HepG2 (cell line): ENCODE results near the gene BRAF. TPM values are rescaled to one million over a fixed set of nuclear protein-coding genes. Genes with fewer than 3 reads are reported as not detected.

ENCODE experiments used
- HMG20B ChIP-seq: conservative IDR thresholded peaks from 2 replicates; pipeline ENCODE4 v1.6.1; 2016; ENCODE audit warnings: missing genetic modification reagents, missing compliant biosample characterization
- HMGA1 ChIP-seq: sonication (generic); formaldehyde crosslinking; conservative IDR thresholded peaks from 2 replicates; pipeline ENCODE4 v1.4.0; 2020; ENCODE audit warnings: missing genetic modification reagents
- KDM1A ChIP-seq: IDR thresholded peaks from 2 replicates; pipeline ENCODE4 v1.6.1; 2016; ENCODE audit warnings: missing compliant biosample characterization
- KLF13 ChIP-seq: sonication (generic); formaldehyde crosslinking; IDR thresholded peaks from 2 replicates; pipeline ENCODE4 v1.4.0; 2020; ENCODE audit warnings: mild to moderate bottlenecking, missing genetic modification reagents
- SOX5 ChIP-seq: IDR thresholded peaks from 2 replicates; pipeline ENCODE4 v1.6.1; 2016; ENCODE audit warnings: borderline replicate concordance
- SP2 ChIP-seq: sonication (generic); formaldehyde crosslinking; IDR thresholded peaks from 2 replicates; pipeline ENCODE4 v1.5.1; 2020; ENCODE audit warnings: mild to moderate bottlenecking, missing genetic modification reagents
- TOPORS ChIP-seq: sonication (generic); formaldehyde crosslinking; IDR thresholded peaks from 2 replicates; pipeline ENCODE4 v1.8.0; 2023; ENCODE audit warnings: mild to moderate bottlenecking, missing genetic modification reagents
- ZBTB21 ChIP-seq: sonication (generic); formaldehyde crosslinking; IDR thresholded peaks from 2 replicates; pipeline ENCODE4 v1.4.0; 2020; ENCODE audit warnings: missing genetic modification reagents
- ZBTB42 ChIP-seq: sonication (generic); formaldehyde crosslinking; IDR thresholded peaks from 2 replicates; pipeline ENCODE4 v1.5.0; 2020; ENCODE audit warnings: mild to moderate bottlenecking, missing genetic modification reagents
- ZNF136 ChIP-seq: sonication (generic); formaldehyde crosslinking; IDR thresholded peaks from 2 replicates; pipeline ENCODE4 v1.8.1; 2022; ENCODE audit warnings: low read depth, mild to moderate bottlenecking, moderate library complexity, missing genetic modification reagents
- ZNF207 ChIP-seq: fragments of 450-650 bp; IDR thresholded peaks from 2 replicates; pipeline ENCODE4 v1.6.1; 2016; ENCODE audit warnings: antibody characterized with exemption, borderline replicate concordance
- ZNF282 ChIP-seq: fragments of 450-650 bp; IDR thresholded peaks from 2 replicates; pipeline ENCODE4 v1.6.1; 2018; ENCODE audit not compliant: partially characterized antibody
- ZNF557 ChIP-seq: sonication (generic); formaldehyde crosslinking; IDR thresholded peaks from 2 replicates; pipeline ENCODE4 v1.4.0; 2020; ENCODE audit warnings: missing genetic modification reagents
- ZNF616 ChIP-seq: sonication (generic); formaldehyde crosslinking; IDR thresholded peaks from 2 replicates; pipeline ENCODE4 v1.5.0; 2020; ENCODE audit warnings: low read depth, mild to moderate bottlenecking, missing genetic modification reagents
- polyA plus RNA-seq, 8 experiments: library from polyadenylated mRNA; depleted of rRNA in 3 of 8; stranded (reverse) in 7 of 8; unstranded in 1 of 8; fragments of >200 nt; fragmentation: Illumina TruSeq in 4 of 8; extraction: Trizol in 4 of 8; gene quantifications; 2 replicates each; pipeline versions ENCODE4 v1.2.1 to v1.2.3, GENCODE V29; 2011 to 2016; ENCODE audit warnings: low read depth in 4 of 8, missing spikeins in 1 of 8, mixed read lengths in 1 of 8; ENCODE audit not compliant: insufficient read depth in 1 of 8
- total RNA-seq, 5 experiments: library from RNA; depleted of rRNA; stranded (reverse); fragments of >200 nt; fragmentation: Illumina TruSeq; extraction: Trizol; gene quantifications; 2 replicates each; pipeline ENCODE4 v1.2.3, GENCODE V29; 2016; ENCODE audit warnings: low read depth in 1 of 5
- TF ChIP-seq, protein P1 (sequence below): sonication (generic); formaldehyde crosslinking; IDR thresholded peaks from 2 replicates; pipeline ENCODE4 v1.4.0; 2020; ENCODE audit warnings: missing genetic modification reagents, mild to moderate bottlenecking, borderline replicate concordance
- TF ChIP-seq, protein P2 (sequence below): sonication (generic); formaldehyde crosslinking; IDR thresholded peaks from 2 replicates; pipeline ENCODE4 v1.5.0; 2020; ENCODE audit warnings: mild to moderate bottlenecking, missing genetic modification reagents, moderate library complexity
- TF ChIP-seq, protein P3 (sequence below): sonication (generic); formaldehyde crosslinking; IDR thresholded peaks from 2 replicates; pipeline ENCODE4 v1.4.0; 2020; ENCODE audit warnings: mild to moderate bottlenecking, missing genetic modification reagents, borderline replicate concordance
- TF ChIP-seq, protein P4 (sequence below): sonication (generic); formaldehyde crosslinking; IDR thresholded peaks from 2 replicates; pipeline ENCODE4 v1.9.0; 2021; ENCODE audit warnings: missing genetic modification reagents, mild to moderate bottlenecking, borderline replicate concordance
- TF ChIP-seq, protein P5 (sequence below): IDR thresholded peaks from 2 replicates; pipeline ENCODE4 v1.6.1; 2016; ENCODE audit warnings: low read depth, borderline replicate concordance

Gene BRAF
- total and polyA plus RNA-seq, 2 of the 13 experiments (the other 11 are each of a cell fraction or from before 2014, with no cell fraction given) = 12.5 to 13.4 TPM

DNA sequence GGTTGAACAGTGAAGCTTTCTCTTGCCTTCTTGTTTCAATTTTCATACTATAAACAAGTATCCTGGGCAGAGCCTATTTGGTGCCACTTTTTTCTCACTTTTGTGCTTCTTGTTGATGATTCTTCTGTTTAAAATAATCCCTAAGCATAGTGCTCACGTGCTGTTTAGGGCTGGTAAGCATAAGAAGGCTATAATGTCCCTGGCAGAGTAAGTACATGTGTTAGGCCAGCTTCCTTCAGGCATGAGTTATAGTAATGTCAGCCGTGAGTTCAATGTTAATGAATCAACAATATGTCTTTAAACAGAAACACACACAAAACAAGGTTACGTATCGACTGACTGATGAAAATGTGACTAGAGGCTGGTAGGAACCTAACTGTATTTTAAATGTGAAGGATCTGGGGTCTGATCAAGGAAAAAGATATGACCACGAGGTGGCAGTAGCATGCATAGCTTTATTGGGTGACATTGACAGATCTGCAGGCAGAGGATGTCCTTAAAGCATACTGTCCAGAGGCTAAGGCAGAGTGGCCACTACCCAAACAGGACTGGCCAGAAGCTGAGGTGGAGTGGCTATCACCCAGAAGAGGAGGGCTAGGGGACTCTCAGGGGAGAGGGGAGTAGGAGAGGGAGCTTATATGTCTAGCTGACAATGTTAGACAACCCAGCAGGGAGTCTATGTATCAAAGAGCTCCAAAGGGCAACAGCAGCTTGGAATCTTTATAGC lies 113.7 kb downstream of the BRAF start (continued):
- TF ChIP-seq, protein P1, sequence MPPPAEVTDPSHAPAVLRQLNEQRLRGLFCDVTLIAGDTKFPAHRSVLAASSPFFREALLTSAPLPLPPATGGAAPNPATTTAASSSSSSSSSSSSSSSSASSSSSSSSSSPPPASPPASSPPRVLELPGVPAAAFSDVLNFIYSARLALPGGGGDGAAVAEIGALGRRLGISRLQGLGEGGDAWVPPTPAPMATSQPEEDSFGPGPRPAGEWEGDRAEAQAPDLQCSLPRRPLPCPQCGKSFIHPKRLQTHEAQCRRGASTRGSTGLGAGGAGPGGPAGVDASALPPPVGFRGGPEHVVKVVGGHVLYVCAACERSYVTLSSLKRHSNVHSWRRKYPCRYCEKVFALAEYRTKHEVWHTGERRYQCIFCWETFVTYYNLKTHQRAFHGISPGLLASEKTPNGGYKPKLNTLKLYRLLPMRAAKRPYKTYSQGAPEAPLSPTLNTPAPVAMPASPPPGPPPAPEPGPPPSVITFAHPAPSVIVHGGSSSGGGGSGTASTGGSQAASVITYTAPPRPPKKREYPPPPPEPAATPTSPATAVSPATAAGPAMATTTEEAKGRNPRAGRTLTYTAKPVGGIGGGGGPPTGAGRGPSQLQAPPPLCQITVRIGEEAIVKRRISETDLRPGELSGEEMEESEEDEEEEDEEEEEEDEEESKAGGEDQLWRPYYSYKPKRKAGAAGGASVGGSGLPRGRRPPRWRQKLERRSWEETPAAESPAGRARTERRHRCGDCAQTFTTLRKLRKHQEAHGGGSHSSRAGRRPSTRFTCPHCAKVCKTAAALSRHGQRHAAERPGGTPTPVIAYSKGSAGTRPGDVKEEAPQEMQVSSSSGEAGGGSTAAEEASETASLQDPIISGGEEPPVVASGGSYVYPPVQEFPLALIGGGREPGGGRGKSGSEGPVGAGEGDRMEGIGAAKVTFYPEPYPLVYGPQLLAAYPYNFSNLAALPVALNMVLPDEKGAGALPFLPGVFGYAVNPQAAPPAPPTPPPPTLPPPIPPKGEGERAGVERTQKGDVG (CRISPR knock-in tag) = no peak
- no peak for TF ChIP-seq ZBTB42 (CRISPR knock-in tag)
- TF ChIP-seq HMGA1 (CRISPR knock-in tag) = 0 out of 2 replicates have a peak, but pooled peaks have one; percentile 30
- no peak for TF ChIP-seq ZNF207
- no peak for TF ChIP-seq HMG20B (CRISPR knock-in tag)
- no peak for TF ChIP-seq ZNF136
- no peak for TF ChIP-seq SOX5 (CRISPR knock-in tag)
- no peak for TF ChIP-seq KLF13 (CRISPR knock-in tag)
- no peak for TF ChIP-seq TOPORS (CRISPR knock-in tag)
- no peak for TF ChIP-seq ZNF557 (CRISPR knock-in tag)
- TF ChIP-seq SP2 (CRISPR knock-in tag) = no peak
- TF ChIP-seq, protein P2, sequence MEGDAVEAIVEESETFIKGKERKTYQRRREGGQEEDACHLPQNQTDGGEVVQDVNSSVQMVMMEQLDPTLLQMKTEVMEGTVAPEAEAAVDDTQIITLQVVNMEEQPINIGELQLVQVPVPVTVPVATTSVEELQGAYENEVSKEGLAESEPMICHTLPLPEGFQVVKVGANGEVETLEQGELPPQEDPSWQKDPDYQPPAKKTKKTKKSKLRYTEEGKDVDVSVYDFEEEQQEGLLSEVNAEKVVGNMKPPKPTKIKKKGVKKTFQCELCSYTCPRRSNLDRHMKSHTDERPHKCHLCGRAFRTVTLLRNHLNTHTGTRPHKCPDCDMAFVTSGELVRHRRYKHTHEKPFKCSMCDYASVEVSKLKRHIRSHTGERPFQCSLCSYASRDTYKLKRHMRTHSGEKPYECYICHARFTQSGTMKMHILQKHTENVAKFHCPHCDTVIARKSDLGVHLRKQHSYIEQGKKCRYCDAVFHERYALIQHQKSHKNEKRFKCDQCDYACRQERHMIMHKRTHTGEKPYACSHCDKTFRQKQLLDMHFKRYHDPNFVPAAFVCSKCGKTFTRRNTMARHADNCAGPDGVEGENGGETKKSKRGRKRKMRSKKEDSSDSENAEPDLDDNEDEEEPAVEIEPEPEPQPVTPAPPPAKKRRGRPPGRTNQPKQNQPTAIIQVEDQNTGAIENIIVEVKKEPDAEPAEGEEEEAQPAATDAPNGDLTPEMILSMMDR = peak; percentile 91
- TF ChIP-seq, protein P3, sequence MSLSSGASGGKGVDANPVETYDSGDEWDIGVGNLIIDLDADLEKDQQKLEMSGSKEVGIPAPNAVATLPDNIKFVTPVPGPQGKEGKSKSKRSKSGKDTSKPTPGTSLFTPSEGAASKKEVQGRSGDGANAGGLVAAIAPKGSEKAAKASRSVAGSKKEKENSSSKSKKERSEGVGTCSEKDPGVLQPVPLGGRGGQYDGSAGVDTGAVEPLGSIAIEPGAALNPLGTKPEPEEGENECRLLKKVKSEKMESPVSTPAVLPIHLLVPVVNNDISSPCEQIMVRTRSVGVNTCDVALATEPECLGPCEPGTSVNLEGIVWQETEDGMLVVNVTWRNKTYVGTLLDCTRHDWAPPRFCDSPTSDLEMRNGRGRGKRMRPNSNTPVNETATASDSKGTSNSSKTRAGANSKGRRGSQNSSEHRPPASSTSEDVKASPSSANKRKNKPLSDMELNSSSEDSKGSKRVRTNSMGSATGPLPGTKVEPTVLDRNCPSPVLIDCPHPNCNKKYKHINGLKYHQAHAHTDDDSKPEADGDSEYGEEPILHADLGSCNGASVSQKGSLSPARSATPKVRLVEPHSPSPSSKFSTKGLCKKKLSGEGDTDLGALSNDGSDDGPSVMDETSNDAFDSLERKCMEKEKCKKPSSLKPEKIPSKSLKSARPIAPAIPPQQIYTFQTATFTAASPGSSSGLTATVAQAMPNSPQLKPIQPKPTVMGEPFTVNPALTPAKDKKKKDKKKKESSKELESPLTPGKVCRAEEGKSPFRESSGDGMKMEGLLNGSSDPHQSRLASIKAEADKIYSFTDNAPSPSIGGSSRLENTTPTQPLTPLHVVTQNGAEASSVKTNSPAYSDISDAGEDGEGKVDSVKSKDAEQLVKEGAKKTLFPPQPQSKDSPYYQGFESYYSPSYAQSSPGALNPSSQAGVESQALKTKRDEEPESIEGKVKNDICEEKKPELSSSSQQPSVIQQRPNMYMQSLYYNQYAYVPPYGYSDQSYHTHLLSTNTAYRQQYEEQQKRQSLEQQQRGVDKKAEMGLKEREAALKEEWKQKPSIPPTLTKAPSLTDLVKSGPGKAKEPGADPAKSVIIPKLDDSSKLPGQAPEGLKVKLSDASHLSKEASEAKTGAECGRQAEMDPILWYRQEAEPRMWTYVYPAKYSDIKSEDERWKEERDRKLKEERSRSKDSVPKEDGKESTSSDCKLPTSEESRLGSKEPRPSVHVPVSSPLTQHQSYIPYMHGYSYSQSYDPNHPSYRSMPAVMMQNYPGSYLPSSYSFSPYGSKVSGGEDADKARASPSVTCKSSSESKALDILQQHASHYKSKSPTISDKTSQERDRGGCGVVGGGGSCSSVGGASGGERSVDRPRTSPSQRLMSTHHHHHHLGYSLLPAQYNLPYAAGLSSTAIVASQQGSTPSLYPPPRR = no peak
- no peak for TF ChIP-seq KDM1A (CRISPR knock-in tag)
- no peak for TF ChIP-seq ZNF282
- no peak for TF ChIP-seq ZNF616 (CRISPR knock-in tag)
- TF ChIP-seq ZBTB21 (CRISPR knock-in tag) = no peak
- TF ChIP-seq, protein P4, sequence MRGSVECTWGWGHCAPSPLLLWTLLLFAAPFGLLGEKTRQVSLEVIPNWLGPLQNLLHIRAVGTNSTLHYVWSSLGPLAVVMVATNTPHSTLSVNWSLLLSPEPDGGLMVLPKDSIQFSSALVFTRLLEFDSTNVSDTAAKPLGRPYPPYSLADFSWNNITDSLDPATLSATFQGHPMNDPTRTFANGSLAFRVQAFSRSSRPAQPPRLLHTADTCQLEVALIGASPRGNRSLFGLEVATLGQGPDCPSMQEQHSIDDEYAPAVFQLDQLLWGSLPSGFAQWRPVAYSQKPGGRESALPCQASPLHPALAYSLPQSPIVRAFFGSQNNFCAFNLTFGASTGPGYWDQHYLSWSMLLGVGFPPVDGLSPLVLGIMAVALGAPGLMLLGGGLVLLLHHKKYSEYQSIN (CRISPR knock-in tag) = no peak
- TF ChIP-seq, protein P5, sequence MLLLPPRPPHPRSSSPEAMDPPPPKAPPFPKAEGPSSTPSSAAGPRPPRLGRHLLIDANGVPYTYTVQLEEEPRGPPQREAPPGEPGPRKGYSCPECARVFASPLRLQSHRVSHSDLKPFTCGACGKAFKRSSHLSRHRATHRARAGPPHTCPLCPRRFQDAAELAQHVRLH = no peak
